Measurements from ENCODE around the gene MTX1. TPM values are rescaled to one million over a fixed set of nuclear protein-coding genes. Genes with fewer than 3 reads are reported as not detected.
"Not testable (repeated sequence)": the region's sequence is repeated elsewhere in the genome, so short reads cannot be mapped to it uniquely, and the experiment has no call there.

Gene MTX1
- 10 to 100 TPM; 16.2 to 27.0 TPM for total RNA-seq

GRCh38 chr1:155208541-155209311, at the start of gene MTX1:
Gene MTX1, plus strand, starts transcription at chr1:155208695. Its CDS starts 110 bp downstream, at chr1:155208805.
- peak; percentile 96 for DNase-seq (ENCODE audit: low spot score)
- Histone ChIP-seq H3K4me1 (peaks cover 0 to 36% of the 10 kb centered on the region in 2 donors), H3K27ac (peak within 1 kb of the TSS; percentile 99 to 100), H3K9me3 (no peaks in the 10 kb centered on the region), H3K4me3 (peak within 1 kb of the TSS; percentile 79), H3K36me3 (peaks cover 10% of the 10 kb centered on the region), H3K27me3 (no peaks in the 10 kb centered on the region)
- TF ChIP-seq CTCF (IDR thresholded peaks at IDR 0.05), result peak in 1 of 2 donors; percentile 18

GRCh38 chr1:155158991-155159390, 49.5 kb upstream of the MTX1 start:
- Histone ChIP-seq H3K4me3 (no peak overlapping the region), H3K36me3 (no peaks in the 10 kb centered on the region), H3K4me1 (no peaks in the 10 kb centered on the region), H3K9me3 (no peaks in the 10 kb centered on the region), H3K27me3 (no peaks in the 10 kb centered on the region), H3K27ac (no peak overlapping the region)
- no peak for DNase-seq (ENCODE audit: low spot score)
- no peak for TF ChIP-seq CTCF (IDR thresholded peaks at IDR 0.05)

GRCh38 chr1:155160128-155160527, 48.4 kb upstream of the MTX1 start:
- Histone ChIP-seq H3K9me3 (no peaks in the 10 kb centered on the region), H3K4me3 (no peak overlapping the region)
- no peak for TF ChIP-seq CTCF (IDR thresholded peaks at IDR 0.05)

GRCh38 chr1:155162631-155163030, 45.9 kb upstream of the MTX1 start:
- H3K27ac ChIP-seq; H3K4me3 ChIP-seq; DNase-seq (ENCODE audit: low spot score); H3K9me3 ChIP-seq; H3K36me3 ChIP-seq; H3K27me3 ChIP-seq: not testable (repeated sequence)
- peaks cover 0 to 19% of the 10 kb centered on the region in 2 donors for H3K4me1 ChIP-seq

More at GRCh38 chr1:155160128-155160527, 48.4 kb upstream of the MTX1 start:
- Histone ChIP-seq H3K27me3 (no peaks in the 10 kb centered on the region), H3K36me3 (no peaks in the 10 kb centered on the region), H3K4me1 (no peaks in the 10 kb centered on the region), H3K27ac (no peak overlapping the region)
- DNase-seq (ENCODE audit: low spot score), result no peak

- not testable (repeated sequence) for H3K27me3 ChIP-seq; H3K27ac ChIP-seq; H3K9me3 ChIP-seq; H3K4me3 ChIP-seq; DNase-seq (ENCODE audit: low spot score); H3K36me3 ChIP-seq
- H3K4me1 ChIP-seq, result peaks cover 0 to 24% of the 10 kb centered on the region in 2 donors
Measured at GRCh38 chr1:155163785-155164184, 44.7 kb upstream of the MTX1 start.

- H3K36me3 ChIP-seq; DNase-seq (ENCODE audit: low spot score); H3K27me3 ChIP-seq; H3K4me3 ChIP-seq; H3K9me3 ChIP-seq; H3K27ac ChIP-seq: not testable (repeated sequence)
- H3K4me1 ChIP-seq, result peaks cover 0 to 24% of the 10 kb centered on the region in 2 donors
Measured at GRCh38 chr1:155164625-155165024, 43.9 kb upstream of the MTX1 start.

- Histone ChIP-seq H3K9me3 (no peaks in the 10 kb centered on the region), H3K27me3 (no peaks in the 10 kb centered on the region), H3K4me1 (peaks cover 0 to 24% of the 10 kb centered on the region in 2 donors), H3K4me3 (no peak overlapping the region), H3K36me3 (peaks cover 16% of the 10 kb centered on the region), H3K27ac (peak overlapping the region; percentile 18 to 60)
- DNase-seq (ENCODE audit: low spot score), result peak; percentile 57
- TF ChIP-seq CTCF (IDR thresholded peaks at IDR 0.05), result no peak
Measured at GRCh38 chr1:155166051-155166470, 42.4 kb upstream of the MTX1 start.

All from right atrium auricular region (tissue), 2 donors.